ENCODE measurements around the gene FAM20C. TPM values are rescaled to one million over a fixed set of nuclear protein-coding genes. Genes with fewer than 3 reads are reported as not detected.
A peak's percentile ranks its signal among the peaks of the same experiment; 100 is the strongest.

Gene FAM20C
- total RNA-seq, 1 donor from 2014 or later = 42.9 TPM

GRCh38 chr7:247181-247580 lies 54.8 kb downstream of the FAM20C start:
- intact Hi-C loops (cut with DNase I) = no loop called here
- no peaks in the 10 kb centered on the region for H3K27me3 ChIP-seq (ENCODE audit: low read depth)
- ATAC-seq (peak in 1 of 2 donors; percentile 5), DNase-seq (no peak)
- H3K27ac ChIP-seq = no peak overlapping the region
- H3K9me3 ChIP-seq = no peaks in the 10 kb centered on the region
- peaks cover 52% of the 10 kb centered on the region for H3K36me3 ChIP-seq
- TF ChIP-seq, protein P1, sequence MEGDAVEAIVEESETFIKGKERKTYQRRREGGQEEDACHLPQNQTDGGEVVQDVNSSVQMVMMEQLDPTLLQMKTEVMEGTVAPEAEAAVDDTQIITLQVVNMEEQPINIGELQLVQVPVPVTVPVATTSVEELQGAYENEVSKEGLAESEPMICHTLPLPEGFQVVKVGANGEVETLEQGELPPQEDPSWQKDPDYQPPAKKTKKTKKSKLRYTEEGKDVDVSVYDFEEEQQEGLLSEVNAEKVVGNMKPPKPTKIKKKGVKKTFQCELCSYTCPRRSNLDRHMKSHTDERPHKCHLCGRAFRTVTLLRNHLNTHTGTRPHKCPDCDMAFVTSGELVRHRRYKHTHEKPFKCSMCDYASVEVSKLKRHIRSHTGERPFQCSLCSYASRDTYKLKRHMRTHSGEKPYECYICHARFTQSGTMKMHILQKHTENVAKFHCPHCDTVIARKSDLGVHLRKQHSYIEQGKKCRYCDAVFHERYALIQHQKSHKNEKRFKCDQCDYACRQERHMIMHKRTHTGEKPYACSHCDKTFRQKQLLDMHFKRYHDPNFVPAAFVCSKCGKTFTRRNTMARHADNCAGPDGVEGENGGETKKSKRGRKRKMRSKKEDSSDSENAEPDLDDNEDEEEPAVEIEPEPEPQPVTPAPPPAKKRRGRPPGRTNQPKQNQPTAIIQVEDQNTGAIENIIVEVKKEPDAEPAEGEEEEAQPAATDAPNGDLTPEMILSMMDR (IDR thresholded peaks at IDR 0.05) = no peak
- H3K4me3 ChIP-seq = no peak overlapping the region
- H3K4me1 ChIP-seq = no peaks in the 10 kb centered on the region

DNA sequence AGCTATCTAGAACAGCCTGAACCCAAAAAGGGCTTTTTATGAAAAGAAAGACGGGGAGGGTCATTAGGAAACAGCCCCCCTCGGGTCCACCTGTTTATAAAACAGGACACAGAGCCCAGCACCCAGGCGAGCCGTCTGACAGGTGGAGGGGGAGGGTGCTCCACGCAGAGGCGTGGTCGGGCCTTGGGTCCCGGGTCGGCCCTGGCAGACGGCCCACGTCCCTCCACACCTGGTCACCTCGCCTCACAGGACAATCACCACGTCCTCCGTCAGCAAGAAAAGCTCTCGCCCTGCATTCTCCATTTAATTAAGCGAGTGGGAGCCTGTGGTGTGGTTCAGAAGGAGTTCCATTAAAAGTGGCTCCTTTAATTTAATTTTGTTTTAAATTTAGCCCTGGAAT lies 55.3 kb downstream of the FAM20C start:
- TF ChIP-seq, protein P1 (IDR thresholded peaks at IDR 0.05) = no peak
- Histone ChIP-seq H3K9me3 (no peaks in the 10 kb centered on the region), H3K27ac (no peak overlapping the region), H3K27me3 (ENCODE audit: low read depth) (no peaks in the 10 kb centered on the region), H3K4me3 (no peak overlapping the region), H3K36me3 (peaks cover 56% of the 10 kb centered on the region), H3K4me1 (no peaks in the 10 kb centered on the region)
- intact Hi-C loops (cut with DNase I) = no loop called here
- DNase-seq (no peak), ATAC-seq (no peak)

GRCh38 chr7:248732-249435 lies 56.5 kb downstream of the FAM20C start:
- Histone ChIP-seq H3K4me1 (no peaks in the 10 kb centered on the region), H3K27me3 (ENCODE audit: low read depth) (no peaks in the 10 kb centered on the region), H3K27ac (no peak overlapping the region), H3K9me3 (no peaks in the 10 kb centered on the region), H3K36me3 (peaks cover 67% of the 10 kb centered on the region), H3K4me3 (no peak overlapping the region)
- intact Hi-C loops (cut with DNase I) = no loop called here
- no peak for ATAC-seq
- TF ChIP-seq, protein P1 (IDR thresholded peaks at IDR 0.05) = no peak
- no peak for DNase-seq

GRCh38 chr7:249989-250388 lies 57.6 kb downstream of the FAM20C start:
- TF ChIP-seq, protein P1 (IDR thresholded peaks at IDR 0.05) = no peak
- no peaks in the 10 kb centered on the region for H3K27me3 ChIP-seq (ENCODE audit: low read depth)
- peaks cover 75% of the 10 kb centered on the region for H3K36me3 ChIP-seq
- no peak for DNase-seq
- H3K27ac ChIP-seq = no peak overlapping the region
- no peak overlapping the region for H3K4me3 ChIP-seq
- intact Hi-C loops (cut with DNase I) = no loop called here
- no peak for ATAC-seq
- no peaks in the 10 kb centered on the region for H3K4me1 ChIP-seq
- H3K9me3 ChIP-seq = no peaks in the 10 kb centered on the region

DNA sequence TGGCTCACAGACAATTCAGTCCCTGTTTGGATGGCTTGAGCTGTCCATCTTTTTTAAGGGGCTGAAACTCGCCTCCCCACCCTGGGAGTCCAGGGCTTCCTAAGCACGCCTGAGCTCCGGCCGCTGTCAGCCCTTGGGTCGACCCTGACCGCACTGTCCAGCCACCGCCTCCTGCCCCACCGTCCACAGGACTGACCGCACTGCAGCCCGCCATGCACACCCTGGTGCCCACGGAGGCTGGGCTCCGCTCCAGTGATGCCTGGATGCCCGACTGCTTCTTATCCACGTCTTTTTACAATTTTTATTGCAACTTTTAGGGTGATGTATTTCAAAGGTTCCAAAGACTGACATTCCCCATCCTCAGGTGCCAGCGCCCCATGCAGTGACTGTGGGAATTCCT lies 58.2 kb downstream of the FAM20C start:
- Histone ChIP-seq H3K4me3 (no peak overlapping the region), H3K27me3 (ENCODE audit: low read depth) (no peaks in the 10 kb centered on the region), H3K36me3 (peaks cover 78% of the 10 kb centered on the region), H3K4me1 (no peaks in the 10 kb centered on the region), H3K9me3 (no peaks in the 10 kb centered on the region), H3K27ac (no peak overlapping the region)
- DNase-seq (no peak), ATAC-seq (no peak)
- TF ChIP-seq, protein P1 (IDR thresholded peaks at IDR 0.05) = no peak
- intact Hi-C loops (cut with DNase I) = no loop called here

Data from lower lobe of right lung (tissue), 2 donors.